Prostate gland (tissue), 2 donors: ENCODE measurements around the gene IFNA10. TPM values are rescaled to one million over a fixed set of nuclear protein-coding genes. Genes with fewer than 3 reads are reported as not detected.
"Not testable (repeated sequence)": the region's sequence is repeated elsewhere in the genome, so short reads cannot be mapped to it uniquely, and the experiment has no call there.

Source experiments
- DNase-seq: peaks from one replicate; pipeline ENCODE4 v3.0.0-alpha.2; 2019; ENCODE audit warnings: low spot score
- H3K27ac ChIP-seq, 2 donors: fragments of 200-600 bp; sonication (generic); 2 replicates each; pipeline ENCODE4 v1.5.1; 2017 to 2019
- H3K27me3 ChIP-seq: fragments of 200-600 bp; sonication (generic); replicated peaks from 2 replicates; pipeline ENCODE4 v1.5.1; 2019; ENCODE audit not compliant: insufficient read depth
- H3K36me3 ChIP-seq, 2 donors: fragments of 200-600 bp; sonication (generic); 1 replicate in 1 of 2; 2 replicates in 1 of 2; pipeline versions ENCODE4 v1.5.1 to v1.8.1; 2017 to 2019
- H3K4me1 ChIP-seq: fragments of 200-600 bp; sonication (generic); replicated peaks from 2 replicates; pipeline ENCODE4 v1.5.1; 2019
- H3K4me3 ChIP-seq, 2 donors: fragments of 200-600 bp; sonication (generic); 2 replicates each; pipeline ENCODE4 v1.5.1; 2017 to 2019
- H3K9me3 ChIP-seq: fragments of 200-600 bp; sonication (generic); 2 replicates; pipeline ENCODE4 v1.5.1; 2017
- CTCF ChIP-seq, 4 experiments: fragments of 200-600 bp in 2 of 4; fragments of 450-650 bp in 2 of 4; sonication (generic) in 2 of 4; IDR thresholded peaks; 1 replicate in 3 of 4; 2 replicates in 1 of 4; pipeline ENCODE4 v1.5.1; 2016 to 2019; ENCODE audit warnings: antibody characterized with exemption in 4 of 4, mild to moderate bottlenecking in 2 of 4, moderate library complexity in 2 of 4
- POLR2A ChIP-seq: fragments of 450-650 bp; IDR thresholded peaks from one replicate; pipeline ENCODE4 v1.6.1; 2016; ENCODE audit warnings: antibody characterized with exemption, mild to moderate bottlenecking
- POLR2AphosphoS5 ChIP-seq: sonication (generic); formaldehyde crosslinking; IDR thresholded peaks from one replicate; pipeline ENCODE4 v1.6.1; 2017; ENCODE audit warnings: antibody characterized with exemption
- WGBS: methylation state at CpG from one replicate; pipeline ENCODE4 v1.1.5; 2018; 5-methylcytosine and 5-hydroxymethylcytosine counted together
- intact Hi-C: fragments of 100-400 bp; cut with DNase I; formaldehyde crosslinking; loops from one replicate; pipeline ENCODE4 v1.14.2; 2022
- total RNA-seq, 2 donors: library from RNA; depleted of rRNA; stranded (reverse); fragments of >200 nt; gene quantifications; one replicate each; pipeline ENCODE4 v1.1.0, GENCODE V29; 2016

The IFNA10 gene
- total RNA-seq, 2 donors from 2014 or later = not detected

DNA sequence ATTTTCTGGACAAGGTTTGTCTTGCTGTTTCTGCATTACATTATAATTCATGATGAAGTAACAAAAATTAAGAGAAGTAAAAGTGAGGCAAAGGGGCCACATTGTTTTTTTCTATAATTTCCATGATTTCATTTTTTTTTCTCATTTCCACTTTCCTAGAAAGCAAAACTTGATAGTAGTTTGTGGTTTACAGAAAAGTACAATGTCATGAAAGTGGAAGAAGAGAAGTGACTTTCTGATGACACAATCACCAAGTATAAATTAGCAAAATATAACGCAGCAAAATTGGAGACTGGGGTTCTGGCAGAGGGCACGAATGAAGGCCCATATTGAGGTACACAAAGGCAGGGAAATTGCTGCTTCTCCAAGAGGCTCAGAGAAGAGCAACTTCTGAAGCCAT lies 37.9 kb upstream of the IFNA10 start:
- DNase-seq = no peak
- H3K36me3 ChIP-seq = no peaks in the 10 kb centered on the region
- H3K27ac ChIP-seq = no peak overlapping the region
- no peaks in the 10 kb centered on the region for H3K9me3 ChIP-seq
- H3K4me1 ChIP-seq = no peaks in the 10 kb centered on the region
- no peak overlapping the region for H3K4me3 ChIP-seq
- intact Hi-C loops = no loop called here
- TF ChIP-seq CTCF (IDR thresholded peaks at IDR 0.05) (no peak), POLR2AphosphoS5 (no peak), POLR2A (no peak)
- 66% methylated on average over 2 of the region's 2 CpGs for WGBS
- peaks cover 2% of the 10 kb centered on the region for H3K27me3 ChIP-seq

- H3K4me1 ChIP-seq = no peaks in the 10 kb centered on the region
- H3K4me3 ChIP-seq = no peak within 1 kb of the TSS
- H3K27me3 ChIP-seq = peaks cover 2% of the 10 kb centered on the region
- intact Hi-C loops = loop anchor here (10.0 kb wide), 1 partner anchor 545 kb away; no protein-coding TSS in a partner anchor
- WGBS = 80% methylated on average over 2 of the region's 2 CpGs
- H3K9me3 ChIP-seq = no peaks in the 10 kb centered on the region
- H3K27ac ChIP-seq = no peak within 1 kb of the TSS
- no peak for DNase-seq
- H3K36me3 ChIP-seq = no peaks in the 10 kb centered on the region
- no peak for TF ChIP-seq POLR2AphosphoS5
- TF ChIP-seq POLR2A = no peak
- no peak for TF ChIP-seq CTCF (IDR thresholded peaks at IDR 0.05)
These were observed 33.0 kb upstream of the IFNA10 start, which contains the start of gene IFNA14 for GRCh38 chr9:21239911-21240310. IFNA14 (minus strand) TSS chr9:21240005; CDS start chr9:21239935, 70 bp downstream.

GRCh38 chr9:21236360-21236714 lies 29.4 kb upstream of the IFNA10 start:
- WGBS = 24% methylated on average over 1 of the region's 1 CpG
- H3K27me3 ChIP-seq, H3K36me3 ChIP-seq, DNase-seq, H3K27ac ChIP-seq, H3K4me3 ChIP-seq, H3K4me1 ChIP-seq, H3K9me3 ChIP-seq: not testable (repeated sequence)
- intact Hi-C loops = loop anchor here (10.0 kb wide), 1 partner anchor 548 kb away; no protein-coding TSS in a partner anchor

GRCh38 chr9:21235468-21236359 lies 28.8 kb upstream of the IFNA10 start:
- H3K27ac ChIP-seq, H3K36me3 ChIP-seq, H3K27me3 ChIP-seq, H3K4me3 ChIP-seq, H3K4me1 ChIP-seq, H3K9me3 ChIP-seq: not testable (repeated sequence)
- DNase-seq = peak; percentile 30
- peak in 3 of 4 experiments; percentile 31 to 44 (median 37) for TF ChIP-seq CTCF (IDR thresholded peaks at IDR 0.05)
- 37% methylated on average over 8 of the region's 8 CpGs for WGBS
- intact Hi-C loops = loop anchor here (10.0 kb wide), 1 partner anchor 549 kb away; no protein-coding TSS in a partner anchor

- Histone ChIP-seq H3K9me3 (no peaks in the 10 kb centered on the region), H3K36me3 (no peaks in the 10 kb centered on the region), H3K4me3 (no peak overlapping the region), H3K27me3 (no peaks in the 10 kb centered on the region), H3K4me1 (no peaks in the 10 kb centered on the region), H3K27ac (no peak overlapping the region)
- TF ChIP-seq POLR2AphosphoS5 (no peak), CTCF (IDR thresholded peaks at IDR 0.05) (no peak), POLR2A (no peak)
- intact Hi-C loops = loop anchor here (10.0 kb wide), 1 partner anchor 551 kb away; no protein-coding TSS in a partner anchor
- 83% methylated on average over 4 of the region's 4 CpGs for WGBS
- no peak for DNase-seq
These were observed 27.3 kb upstream of the IFNA10 start for GRCh38 chr9:21234153-21234687.
